OCI-M1 (cell line): ENCODE results near the gene LRRC42.

ENCODE experiments used
- DNase-seq: peaks from one replicate; lab custom pipeline; 2025; lab: John Stamatoyannopoulos, UW

The LRRC42 gene

DNA sequence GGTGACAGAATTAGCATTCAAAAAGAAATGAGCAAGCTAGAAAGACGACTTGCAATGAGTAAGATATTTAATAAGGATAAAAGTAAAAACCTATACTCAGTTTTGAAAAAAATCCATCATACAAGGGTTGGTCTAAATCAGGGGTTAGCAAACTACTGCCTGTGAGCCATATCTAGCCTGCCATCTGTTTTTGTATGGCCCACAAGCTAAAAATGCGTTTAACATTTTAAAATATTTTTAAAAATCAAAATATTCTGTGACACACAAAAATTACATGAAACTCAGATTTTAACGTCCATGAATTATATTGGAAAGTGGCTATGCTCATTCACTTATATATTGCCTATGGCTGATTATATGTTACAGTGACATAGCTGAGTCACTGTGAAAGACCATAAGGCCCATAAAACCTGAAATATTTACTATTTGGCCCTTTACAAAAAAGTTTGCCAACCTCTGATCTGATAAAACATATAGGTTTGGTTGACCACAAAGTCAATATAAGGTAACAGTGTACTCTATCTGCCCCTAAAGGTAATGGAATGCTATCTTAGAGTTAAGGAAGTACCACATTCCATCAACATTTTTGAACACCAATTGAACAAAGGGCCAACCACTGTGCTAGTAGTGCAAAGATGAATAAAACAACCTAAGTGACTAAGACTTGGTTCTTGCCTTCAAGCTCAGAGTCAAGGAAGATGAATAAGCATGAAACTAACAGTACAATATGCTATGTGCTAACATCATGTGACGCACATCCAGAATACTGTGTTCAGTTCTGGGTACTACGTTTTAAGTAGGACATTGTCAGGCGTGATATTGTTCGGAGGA lies 3.8 kb upstream of the LRRC42 start:
- DNase-seq = peak; percentile 55

GRCh38 chr1:53943090-53943489 lies 3.1 kb upstream of the LRRC42 start:
- DNase-seq = no peak

DNA sequence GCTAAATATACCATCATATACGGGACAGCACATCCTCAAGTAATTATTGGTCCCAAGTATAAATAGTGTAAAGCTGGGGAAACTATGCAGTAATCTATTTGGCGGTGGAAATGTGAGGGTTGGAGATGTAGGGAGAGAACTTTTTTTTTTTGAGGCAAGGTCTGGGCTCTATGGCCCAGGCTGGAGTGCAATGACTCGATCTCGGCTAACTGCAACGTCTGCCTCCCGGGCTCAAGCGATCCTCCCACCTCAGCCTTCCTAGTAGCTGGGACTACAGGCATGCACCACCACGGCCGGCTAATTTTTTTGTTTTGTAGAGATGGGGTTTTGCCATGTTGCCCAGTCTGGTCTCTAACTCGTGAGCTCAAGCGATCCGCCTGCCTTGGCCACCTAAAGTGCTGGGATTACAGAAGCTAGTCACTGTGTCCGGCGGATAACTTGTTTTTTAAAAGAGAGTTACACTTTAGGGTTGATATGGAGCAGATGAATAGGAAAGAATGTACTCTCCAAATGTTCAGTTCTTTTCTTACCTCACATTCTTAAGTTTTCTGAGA lies 2.6 kb upstream of the LRRC42 start:
- no peak for DNase-seq

DNA sequence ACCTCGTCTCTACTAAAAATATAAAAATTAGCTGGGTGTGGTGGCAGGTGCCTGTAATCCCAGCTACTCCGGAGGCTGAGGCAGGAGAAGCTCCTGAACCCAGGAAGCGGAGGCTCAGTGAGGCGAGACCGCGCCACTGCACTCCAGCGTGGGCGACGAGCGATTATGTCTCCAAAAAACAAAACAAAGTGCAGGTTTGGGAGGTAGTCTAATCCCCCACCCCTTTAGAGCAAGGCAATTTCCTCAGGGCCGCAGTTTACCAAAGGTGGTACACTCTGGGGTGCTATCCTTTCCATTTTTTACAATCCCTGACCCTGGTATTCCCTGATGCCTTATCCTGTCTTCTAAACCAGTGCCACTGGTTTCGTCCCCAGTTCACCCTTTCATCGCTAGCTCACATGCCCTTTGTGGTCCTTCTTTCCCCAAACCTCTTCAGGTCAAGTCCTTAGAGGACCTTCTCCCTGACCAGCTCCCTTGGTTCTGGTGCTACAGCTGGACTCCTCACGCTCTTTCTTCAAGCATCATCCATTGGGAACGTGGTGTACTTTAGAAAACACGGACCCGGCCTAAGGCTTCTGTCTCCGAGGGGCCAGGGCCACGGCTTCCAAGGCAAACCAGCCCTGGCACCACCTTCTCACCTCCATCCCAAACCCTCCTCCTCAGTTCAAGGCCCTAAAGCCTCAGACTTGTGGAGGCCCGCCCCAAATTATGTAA lies 1.5 kb upstream of the LRRC42 start:
- DNase-seq = no peak

DNA sequence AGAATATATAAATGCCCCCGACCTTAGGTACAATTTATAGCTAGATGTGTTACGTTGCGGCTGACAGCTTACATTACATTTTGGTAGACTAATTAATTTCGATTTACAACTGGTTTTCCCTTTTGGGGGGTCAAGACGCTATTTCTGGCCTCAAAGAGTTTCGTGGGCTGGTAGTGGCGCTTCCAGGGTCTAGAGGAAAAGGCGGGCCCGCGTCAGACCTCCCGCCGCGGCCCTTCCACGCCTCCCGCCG lies 1.0 kb upstream of the LRRC42 start:
- peak; percentile 64 for DNase-seq

DNA sequence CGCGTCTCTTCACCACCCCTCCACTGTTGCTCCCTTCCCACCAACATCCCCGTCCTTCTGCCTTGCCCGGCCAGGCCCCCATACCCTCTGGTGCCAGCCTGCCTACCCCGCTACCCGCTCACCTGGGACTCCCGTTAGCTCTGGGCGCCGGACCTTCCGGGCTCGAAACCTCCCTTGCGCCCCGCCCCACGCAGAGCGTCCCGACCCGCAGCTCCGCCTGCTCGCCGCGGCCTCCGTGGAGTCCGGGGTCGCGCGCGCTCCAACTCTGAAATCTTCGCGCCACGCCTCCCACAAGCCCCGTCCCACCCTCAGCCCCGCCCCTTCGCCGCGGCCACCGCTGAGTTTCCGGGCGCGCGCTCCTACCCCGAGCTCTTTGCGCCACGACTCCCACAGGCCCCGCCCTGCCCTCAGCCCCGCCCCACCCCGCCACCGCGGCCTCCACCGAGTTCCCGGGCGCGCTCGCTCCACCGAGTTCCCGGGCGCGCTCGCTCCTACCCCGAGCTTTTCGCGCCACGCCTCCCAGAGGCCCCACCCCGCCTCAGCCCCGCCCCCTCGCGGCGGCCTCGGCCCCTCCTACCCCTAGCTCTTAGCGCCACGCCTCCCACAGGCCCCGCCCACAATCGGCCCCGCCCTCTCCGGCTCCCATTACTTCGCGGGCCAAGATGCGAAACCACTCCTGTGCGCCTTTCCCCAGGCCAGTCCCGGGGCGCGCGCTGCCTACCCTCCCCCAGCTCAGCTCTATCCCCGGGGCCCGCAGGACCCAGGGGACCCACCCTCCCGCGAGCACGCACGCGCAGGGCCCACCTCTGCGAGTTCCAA lies 508 bp upstream of the LRRC42 start, which contains the start of gene IFT25:
TSS of gene IFT25 (minus strand) at position 267 of the 819 bp plus-strand sequence. CDS start 5,617 bp downstream, outside the sequence.
- DNase-seq = peak; percentile 97

- no peak for DNase-seq
These were observed 1.2 kb downstream of the LRRC42 start for GRCh38 chr1:53947172-53947907.

DNA sequence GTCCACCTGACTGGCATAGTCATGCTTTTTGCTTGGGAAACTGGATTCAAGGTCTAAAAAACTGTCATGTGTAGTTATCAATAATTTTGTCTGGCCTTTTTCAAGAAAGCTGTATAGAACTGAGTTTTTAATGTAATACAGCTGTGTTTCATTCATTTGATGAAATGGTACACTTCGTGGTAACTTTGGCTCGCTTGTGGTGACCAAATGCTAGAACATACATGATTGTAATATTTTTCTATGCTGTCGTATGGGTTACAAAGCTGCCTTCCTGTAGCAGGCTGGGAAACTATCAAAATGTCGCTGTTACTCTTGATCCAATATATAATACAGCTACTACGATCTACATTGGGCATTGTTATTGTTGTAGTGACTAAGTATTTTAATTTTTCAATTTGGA lies 2.1 kb downstream of the LRRC42 start:
- DNase-seq = no peak

DNA sequence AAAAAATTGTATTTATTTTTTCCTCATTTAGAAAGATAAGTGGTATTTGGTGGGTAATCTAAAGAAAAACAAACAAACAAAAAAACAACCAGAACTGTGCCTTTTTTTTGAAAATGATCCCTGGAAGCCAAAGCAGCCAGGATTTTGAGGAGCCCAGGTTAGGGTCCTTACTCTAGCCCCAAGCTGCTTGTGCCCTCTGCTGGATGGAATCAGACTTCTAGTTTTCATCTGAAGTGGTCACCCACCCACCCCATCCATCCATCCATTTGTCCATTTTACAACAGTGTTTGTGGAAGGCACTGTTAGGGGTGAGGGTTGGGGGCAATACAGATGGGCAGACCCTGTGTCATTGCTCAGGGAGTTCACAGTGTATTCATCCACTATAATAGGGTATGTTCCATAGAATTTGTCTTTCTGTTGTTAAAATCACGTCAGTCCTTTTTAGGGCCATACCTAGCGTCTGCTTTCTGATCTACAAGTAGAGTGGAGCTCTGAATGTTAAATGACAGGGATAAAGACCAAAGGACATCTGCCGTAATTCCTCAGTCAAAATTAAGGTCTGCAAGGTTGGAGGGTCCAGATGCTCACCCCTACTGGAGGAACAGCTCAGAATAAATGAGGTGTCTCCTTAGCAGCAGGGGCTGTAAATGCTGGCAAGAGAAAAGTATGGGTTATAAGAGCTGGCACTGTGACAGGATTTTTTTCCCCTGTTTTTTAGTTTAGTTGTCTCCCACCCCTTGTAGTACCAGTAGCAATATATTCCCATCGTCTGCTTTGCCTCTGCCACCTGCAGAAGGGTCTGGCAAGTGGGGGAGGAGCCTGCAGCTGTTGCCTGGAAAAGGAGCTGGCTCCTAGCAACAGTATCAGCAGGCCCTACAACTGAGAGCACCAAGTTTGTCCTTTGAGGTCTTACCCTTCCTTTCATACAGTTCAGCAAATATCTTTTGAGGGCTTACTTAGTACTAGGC lies 3.2 kb downstream of the LRRC42 start:
- DNase-seq = peak; percentile 69

DNA sequence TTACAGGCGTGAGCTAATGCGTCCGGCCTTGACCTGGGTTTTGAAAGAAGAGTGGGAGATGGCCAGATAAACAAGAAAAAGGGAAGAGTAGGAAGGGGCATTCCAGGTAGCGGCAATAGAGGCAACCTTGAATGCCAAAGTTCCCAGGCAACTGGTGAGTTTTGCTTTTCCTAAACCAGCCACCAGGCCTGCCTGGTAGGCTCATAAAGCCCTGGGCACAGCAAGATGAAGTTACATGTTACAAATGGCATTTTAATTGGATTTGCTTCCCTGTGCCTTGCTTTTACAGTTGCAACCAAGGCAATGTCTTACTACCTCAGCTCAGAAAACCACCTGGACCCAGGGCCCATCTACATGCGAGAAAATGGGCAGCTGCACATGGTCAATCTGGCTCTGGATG lies 5.5 kb downstream of the LRRC42 start:
- DNase-seq = no peak

GRCh38 chr1:53954128-53954527 lies 8.0 kb downstream of the LRRC42 start:
- DNase-seq = no peak

DNA sequence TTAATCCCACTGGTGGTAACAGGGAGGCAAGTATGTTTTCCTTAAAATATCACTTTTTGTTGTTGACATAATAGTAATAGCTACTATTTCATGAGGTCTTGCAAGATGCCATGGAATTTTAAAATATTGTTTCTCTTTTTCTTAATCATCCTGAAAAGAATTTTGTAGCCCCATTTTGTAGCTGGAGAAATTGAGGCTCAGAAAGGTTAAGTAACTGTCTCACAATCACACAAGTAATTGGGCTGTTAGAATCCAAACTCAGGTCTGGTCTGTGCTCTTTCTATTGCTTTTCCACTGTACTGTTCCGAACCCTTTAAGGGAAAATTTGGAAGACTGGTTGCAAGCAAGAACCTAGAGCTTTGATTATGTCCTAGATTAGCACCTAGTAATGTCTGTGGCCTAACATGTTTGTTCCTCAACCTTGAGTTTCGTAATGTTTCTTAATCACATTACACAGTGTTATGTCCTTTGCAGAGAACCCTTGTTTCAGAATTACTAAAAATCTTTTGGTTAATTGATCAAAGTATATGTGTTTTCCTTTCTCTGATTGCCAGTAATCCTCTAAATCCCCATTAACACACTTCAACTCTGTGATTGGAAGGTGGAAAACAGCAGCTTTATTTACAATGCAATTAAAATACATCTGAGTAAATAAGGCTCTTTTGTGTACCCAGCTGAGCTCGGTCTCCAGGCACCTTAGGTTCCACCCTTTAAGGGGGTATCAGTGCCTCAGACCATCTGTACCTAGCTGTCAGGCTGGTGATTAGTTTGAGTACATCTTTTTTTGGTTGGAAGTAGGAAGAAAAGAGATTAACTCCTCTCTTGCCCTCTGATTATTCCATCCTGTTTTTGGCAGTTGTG lies 10.4 kb downstream of the LRRC42 start:
- DNase-seq = no peak

DNA sequence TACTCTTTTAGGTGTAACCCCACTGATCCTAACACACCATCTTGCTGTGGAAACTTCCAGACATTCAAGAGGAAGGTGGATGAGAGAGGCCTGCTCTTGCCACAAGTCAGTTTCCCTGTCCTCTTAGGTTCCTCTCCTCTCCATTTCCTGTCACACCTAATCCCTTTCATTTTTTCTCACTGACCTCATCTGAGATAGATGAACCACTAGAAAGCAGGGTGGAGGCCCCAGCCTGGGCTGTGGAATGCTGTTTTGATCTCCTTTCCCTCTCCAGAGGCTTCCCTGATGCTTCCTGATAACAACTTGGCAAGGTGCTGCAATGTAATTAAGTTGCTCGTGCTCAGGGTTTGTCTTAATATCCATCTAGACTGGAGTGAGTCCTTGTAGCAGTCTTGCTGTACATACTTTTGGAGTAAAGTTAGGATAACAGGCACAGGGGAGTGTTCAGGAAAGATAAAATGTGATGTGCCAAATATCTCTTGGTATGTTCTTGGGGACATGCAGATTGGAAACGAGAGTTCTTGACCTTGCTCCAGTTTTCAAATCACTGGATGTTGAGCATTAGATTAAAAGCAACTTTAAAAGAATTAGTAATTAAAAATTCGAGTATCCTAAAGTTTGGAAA lies 11.2 kb downstream of the LRRC42 start:
- no peak for DNase-seq

GRCh38 chr1:53959664-53960250 lies 13.6 kb downstream of the LRRC42 start:
- peak; percentile 66 for DNase-seq

GRCh38 chr1:53962395-53962794 lies 16.2 kb downstream of the LRRC42 start:
- no peak for DNase-seq

DNA sequence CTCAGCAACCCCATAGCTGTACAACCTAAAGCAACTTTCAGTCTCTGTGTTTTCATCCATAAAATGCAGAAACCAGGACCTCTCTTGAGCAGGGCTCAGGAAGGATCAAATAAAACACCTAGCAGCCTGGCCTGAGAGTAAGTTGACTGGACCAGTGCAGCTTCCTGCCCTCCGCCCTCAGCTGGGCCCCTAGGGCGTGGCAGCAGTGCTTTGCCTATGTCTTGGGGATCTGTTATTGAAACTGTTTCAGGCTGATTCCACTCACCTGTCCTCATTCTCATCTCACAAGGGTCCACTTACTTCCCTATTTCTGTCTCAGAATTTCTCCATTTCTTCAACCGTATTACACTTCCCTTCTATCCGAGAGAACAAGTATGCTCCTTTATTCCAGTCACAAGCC lies 17.3 kb downstream of the LRRC42 start:
- DNase-seq = no peak

- no peak for DNase-seq
These were observed 18.0 kb downstream of the LRRC42 start for GRCh38 chr1:53964109-53964508.

DNA sequence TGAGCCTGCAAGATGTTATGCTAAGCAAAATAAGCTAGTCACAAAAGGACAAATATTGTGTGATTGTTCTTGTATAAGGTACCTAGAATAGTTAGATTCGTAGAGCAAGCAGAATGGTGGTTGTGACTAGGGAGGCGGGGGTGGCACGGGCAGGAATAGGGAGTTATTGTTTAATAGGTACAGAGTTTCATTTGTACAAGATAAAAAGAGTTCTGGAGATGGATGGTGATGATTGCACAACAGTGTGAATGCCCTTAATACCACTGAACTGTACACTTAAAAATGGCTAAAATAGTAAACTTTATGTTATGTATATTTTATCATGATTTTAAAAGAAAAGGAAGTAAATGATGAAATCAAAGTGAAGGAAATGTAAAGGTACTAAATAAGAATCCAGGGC lies 20.6 kb downstream of the LRRC42 start:
- no peak for DNase-seq
